Type B pancreatic cell (in vitro differentiated cells): ENCODE results near the gene OBSCN. TPM values are rescaled to one million over a fixed set of nuclear protein-coding genes. Genes with fewer than 3 reads are reported as not detected.

Source experiments
- DNase-seq: peaks from one replicate; pipeline ENCODE4 v3.0.0; 2021; ENCODE audit warnings: mixed read lengths; ENCODE audit not compliant: unreplicated experiment; ENCODE audit errors: extremely low spot score
- H3K27ac Mint-ChIP-seq: 2 replicates; pipeline ENCODE4 v1.8.0; 2021; ENCODE audit warnings: mild to moderate bottlenecking, mixed read lengths
- H3K27me3 Mint-ChIP-seq: 2 replicates; pipeline ENCODE4 v1.8.0; 2021; ENCODE audit warnings: mixed read lengths
- H3K36me3 Mint-ChIP-seq: 2 replicates; pipeline ENCODE4 v1.8.0; 2021; ENCODE audit warnings: mixed read lengths
- H3K4me1 Mint-ChIP-seq: one replicate; pipeline ENCODE4 v1.8.0; 2021; ENCODE audit warnings: mixed read lengths; ENCODE audit not compliant: unreplicated experiment
- H3K4me3 Mint-ChIP-seq: 2 replicates; pipeline ENCODE4 v1.8.0; 2021; ENCODE audit warnings: mild to moderate bottlenecking, mixed read lengths
- H3K9me3 Mint-ChIP-seq: 2 replicates; pipeline ENCODE4 v1.8.0; 2021; ENCODE audit warnings: mixed read lengths
- total RNA-seq: library from RNA; stranded (reverse); gene quantifications from 2 replicates; pipeline ENCODE4 v1.2.1, GENCODE V29; 2021; ENCODE audit warnings: low replicate concordance
- TF ChIP-seq, protein P1 (sequence below): fragments of 200-600 bp; sonication (generic); conservative IDR thresholded peaks from 2 replicates; pipeline ENCODE4 v1.5.0; 2021; ENCODE audit warnings: antibody characterized with exemption, mild to moderate bottlenecking

OBSCN gene
- total RNA-seq, 1 donor from 2014 or later, result 48.9 TPM

DNA sequence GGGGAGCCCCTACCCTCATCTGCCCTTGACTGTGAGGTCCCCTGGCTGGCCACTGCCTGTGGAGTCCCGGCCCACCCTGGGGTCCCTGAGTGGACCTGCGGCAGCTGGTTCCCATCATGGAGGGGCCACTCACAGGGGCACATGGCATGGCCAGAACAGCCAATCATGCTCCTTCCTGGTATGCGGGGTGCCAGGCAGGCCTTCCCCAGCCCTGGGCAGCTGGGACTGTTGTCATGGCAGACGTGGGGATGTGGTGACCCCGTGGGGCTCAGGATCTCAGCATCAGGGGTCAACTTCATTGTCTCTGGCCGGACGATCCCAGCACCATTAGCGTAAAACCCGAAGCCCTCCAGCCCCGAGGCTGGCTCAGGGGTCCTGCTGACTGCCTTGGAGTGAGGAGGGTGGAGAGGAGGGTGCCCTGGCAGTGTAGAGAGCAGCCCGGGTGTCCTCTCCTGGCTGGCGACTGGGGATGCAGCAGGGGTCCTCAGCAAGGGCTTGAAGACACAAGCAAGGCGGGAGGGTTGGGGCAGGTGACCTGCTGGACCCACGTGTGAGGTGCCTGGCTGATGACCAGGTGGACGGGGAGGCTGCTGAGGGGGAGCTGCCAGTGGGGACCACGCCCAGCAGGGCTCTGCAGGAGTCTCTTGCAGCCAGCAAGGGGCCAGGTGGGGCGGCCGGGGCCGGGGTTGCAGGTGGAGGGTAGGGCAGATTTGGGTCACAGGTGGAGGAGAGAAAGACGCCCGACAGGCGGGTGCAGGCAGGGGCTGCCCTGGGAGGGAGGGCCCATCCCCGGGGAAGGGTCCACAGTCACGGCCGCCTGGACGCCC lies 153.7 kb downstream of the OBSCN start:
- no peaks in the 10 kb centered on the region for H3K27me3 Mint-ChIP-seq
- TF ChIP-seq, protein P1, sequence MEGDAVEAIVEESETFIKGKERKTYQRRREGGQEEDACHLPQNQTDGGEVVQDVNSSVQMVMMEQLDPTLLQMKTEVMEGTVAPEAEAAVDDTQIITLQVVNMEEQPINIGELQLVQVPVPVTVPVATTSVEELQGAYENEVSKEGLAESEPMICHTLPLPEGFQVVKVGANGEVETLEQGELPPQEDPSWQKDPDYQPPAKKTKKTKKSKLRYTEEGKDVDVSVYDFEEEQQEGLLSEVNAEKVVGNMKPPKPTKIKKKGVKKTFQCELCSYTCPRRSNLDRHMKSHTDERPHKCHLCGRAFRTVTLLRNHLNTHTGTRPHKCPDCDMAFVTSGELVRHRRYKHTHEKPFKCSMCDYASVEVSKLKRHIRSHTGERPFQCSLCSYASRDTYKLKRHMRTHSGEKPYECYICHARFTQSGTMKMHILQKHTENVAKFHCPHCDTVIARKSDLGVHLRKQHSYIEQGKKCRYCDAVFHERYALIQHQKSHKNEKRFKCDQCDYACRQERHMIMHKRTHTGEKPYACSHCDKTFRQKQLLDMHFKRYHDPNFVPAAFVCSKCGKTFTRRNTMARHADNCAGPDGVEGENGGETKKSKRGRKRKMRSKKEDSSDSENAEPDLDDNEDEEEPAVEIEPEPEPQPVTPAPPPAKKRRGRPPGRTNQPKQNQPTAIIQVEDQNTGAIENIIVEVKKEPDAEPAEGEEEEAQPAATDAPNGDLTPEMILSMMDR, result no peak
- H3K36me3 Mint-ChIP-seq, result no peaks in the 10 kb centered on the region
- no peak overlapping the region for H3K4me3 Mint-ChIP-seq
- no peaks in the 10 kb centered on the region for H3K9me3 Mint-ChIP-seq
- no peaks in the 10 kb centered on the region for H3K4me1 Mint-ChIP-seq
- H3K27ac Mint-ChIP-seq, result no peak overlapping the region
- no peak for DNase-seq

DNA sequence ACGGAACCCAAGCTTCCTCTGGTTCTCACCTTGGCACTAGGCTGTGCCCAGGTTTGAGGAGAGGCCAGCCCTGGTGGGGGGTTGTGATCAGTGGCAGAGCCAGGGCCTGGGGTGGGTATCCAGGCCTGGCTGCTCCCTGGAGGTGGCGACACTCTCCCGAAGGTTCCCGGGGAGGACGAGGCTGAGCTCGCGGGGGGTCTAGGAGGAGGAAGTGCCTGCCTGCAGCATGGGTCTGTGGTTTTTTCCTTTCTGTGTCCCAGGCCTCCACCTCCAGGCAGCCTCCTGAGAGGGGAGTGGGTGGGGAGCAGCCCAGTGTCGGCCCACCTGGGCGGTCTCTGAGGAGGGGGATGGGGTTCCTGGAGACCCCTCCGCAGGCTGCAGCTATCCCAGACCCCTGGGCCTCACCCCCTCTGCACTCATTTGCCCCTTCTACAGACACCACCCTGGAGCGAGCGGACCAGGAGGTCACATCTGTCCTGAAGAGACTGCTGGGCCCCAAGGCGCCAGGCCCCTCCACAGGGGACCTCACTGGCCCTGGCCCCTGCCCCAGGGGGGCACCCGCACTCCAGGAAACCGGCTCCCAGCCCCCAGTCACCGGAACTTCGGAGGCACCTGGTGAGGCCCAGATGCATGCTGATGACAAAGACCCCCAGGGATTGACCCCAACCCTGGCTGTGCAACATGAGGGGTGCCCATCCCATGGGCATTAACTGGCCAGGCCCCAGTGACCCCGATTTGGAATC lies 154.5 kb downstream of the OBSCN start:
- Mint-ChIP-seq H3K27me3 (no peaks in the 10 kb centered on the region), H3K36me3 (no peaks in the 10 kb centered on the region)
- TF ChIP-seq, protein P1, result no peak

DNA sequence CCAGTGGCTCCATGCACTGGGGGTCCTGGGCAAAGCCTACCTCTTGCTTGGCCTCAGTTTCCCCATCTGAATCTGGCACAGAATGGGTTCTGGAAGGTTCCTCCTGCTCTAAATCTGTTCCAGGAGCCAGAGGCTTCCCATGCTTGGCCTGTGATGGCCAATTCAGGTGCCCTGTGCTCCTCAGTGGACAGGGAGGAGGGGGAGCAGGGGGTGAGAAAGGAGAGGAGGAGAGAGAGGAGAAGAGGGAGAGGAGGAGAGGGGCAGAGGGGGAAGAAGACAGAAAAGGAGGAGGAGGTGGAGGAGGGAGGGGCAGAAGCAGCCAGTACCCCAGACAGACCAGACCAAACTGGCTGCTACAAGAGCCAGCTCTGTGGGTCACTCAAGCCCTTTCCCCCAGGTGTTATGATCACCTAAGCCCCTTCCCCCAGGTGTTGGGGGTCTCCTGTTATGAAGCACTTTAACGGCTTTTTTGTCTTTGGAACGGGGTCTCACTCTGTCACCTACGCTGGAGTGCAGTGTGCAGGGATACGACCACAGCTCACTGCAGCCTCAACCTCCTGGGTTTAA lies 155.1 kb downstream of the OBSCN start:
- Mint-ChIP-seq H3K4me3 (no peak overlapping the region), H3K36me3 (no peaks in the 10 kb centered on the region), H3K9me3 (no peaks in the 10 kb centered on the region), H3K27me3 (no peaks in the 10 kb centered on the region), H3K4me1 (no peaks in the 10 kb centered on the region), H3K27ac (no peak overlapping the region)
- TF ChIP-seq, protein P1, result no peak
- DNase-seq, result no peak

More for the DNA sequence above, 154.5 kb downstream of the OBSCN start:
- no peak for DNase-seq
- no peaks in the 10 kb centered on the region for H3K9me3 Mint-ChIP-seq
- no peaks in the 10 kb centered on the region for H3K4me1 Mint-ChIP-seq
- no peak overlapping the region for H3K4me3 Mint-ChIP-seq
- H3K27ac Mint-ChIP-seq, result no peak overlapping the region

DNA sequence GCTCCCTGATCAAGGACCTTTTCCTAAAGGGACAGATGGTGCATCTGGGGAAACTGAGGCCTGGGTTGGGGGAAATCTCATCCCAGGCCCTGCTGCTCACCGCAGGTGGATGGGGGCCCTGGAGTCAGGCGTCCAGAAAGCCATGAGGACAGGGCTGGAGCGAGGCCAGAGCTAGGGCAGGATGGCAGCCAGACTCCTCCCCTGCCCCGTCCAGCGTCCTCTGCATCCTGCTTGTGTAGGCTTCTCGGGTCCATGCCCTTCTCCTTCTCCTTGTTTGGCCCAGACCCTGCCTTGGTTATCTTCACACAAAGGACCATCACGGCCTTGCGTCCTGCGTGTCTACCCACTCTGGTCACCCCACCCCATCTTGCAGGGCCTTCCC lies 155.8 kb downstream of the OBSCN start:
- DNase-seq, result no peak
- Mint-ChIP-seq H3K36me3 (no peaks in the 10 kb centered on the region), H3K27ac (no peak overlapping the region), H3K4me1 (no peaks in the 10 kb centered on the region), H3K4me3 (no peak overlapping the region), H3K27me3 (no peaks in the 10 kb centered on the region), H3K9me3 (no peaks in the 10 kb centered on the region)
- TF ChIP-seq, protein P1, result no peak

DNA sequence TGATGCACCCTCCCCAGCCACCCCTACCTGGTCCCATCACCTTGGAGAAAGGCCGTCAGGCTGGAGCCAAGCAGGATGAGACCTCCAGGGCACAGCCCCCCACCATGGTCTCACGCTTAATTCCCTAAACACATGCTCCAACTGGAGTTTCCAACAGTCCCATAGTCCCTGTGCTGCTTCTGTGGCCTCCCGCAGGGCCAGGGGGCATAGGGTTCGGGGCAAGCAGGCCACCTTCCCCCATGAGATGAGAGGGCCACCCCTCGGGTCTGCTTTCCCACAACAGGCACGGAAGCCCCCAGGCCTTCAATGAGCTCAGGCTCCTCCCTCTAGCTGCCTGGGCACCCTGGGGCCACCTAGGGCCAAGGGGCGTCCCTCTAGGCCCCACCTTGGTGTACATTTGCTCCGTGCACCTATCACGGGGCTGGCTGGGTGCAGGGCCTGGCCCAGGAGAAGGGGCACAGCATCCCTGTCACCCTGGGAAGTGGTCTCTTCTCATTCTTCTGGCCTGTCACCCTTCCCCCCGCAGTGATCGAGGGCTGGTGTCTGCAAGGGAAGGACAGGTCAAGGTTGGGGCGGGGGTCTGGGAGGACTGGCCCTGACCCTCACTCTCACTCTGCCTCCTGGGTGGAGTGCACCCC lies 156.3 kb downstream of the OBSCN start:
- Mint-ChIP-seq H3K9me3 (no peaks in the 10 kb centered on the region), H3K36me3 (no peaks in the 10 kb centered on the region), H3K4me3 (no peak overlapping the region), H3K4me1 (no peaks in the 10 kb centered on the region), H3K27me3 (no peaks in the 10 kb centered on the region), H3K27ac (no peak overlapping the region)
- TF ChIP-seq, protein P1, result no peak
- DNase-seq, result no peak
